Loucy (cell line): ENCODE results near the gene NEIL3.

Experiments
- EZH2phosphoT487 ChIP-seq: fragments of 200-600 bp; IDR thresholded peaks from 2 replicates; pipeline ENCODE4 v1.6.1; 2018; ENCODE audit warnings: antibody characterized with exemption, mild to moderate bottlenecking, moderate library complexity, borderline replicate concordance
- TF ChIP-seq, protein P1 (sequence below): fragments of 200-600 bp; sonication (generic); conservative IDR thresholded peaks from 2 replicates; pipeline ENCODE4 v1.5.1; 2014; ENCODE audit warnings: mild to moderate bottlenecking, antibody characterized with exemption, low read length

DNA sequence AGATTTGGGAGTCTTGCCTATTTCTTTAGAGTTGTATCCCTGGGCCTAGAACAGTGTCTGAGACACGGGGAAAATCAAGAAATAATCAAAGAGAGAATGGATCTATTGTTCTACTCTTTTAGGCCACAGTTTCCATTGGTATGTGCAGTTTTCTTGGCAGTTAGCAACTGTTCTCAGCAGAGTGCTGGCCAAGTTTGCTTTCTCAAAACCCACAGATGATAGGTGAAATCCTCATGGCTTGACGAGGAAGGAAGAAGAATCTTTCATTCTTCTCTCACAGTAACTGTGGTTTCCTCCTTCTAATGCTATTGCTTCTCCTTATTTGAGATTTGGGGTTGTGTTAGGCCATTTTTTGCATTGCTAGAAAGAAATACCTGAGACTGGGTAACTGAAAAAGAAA, 90.4 kb downstream of the NEIL3 start:
- TF ChIP-seq, protein P1, sequence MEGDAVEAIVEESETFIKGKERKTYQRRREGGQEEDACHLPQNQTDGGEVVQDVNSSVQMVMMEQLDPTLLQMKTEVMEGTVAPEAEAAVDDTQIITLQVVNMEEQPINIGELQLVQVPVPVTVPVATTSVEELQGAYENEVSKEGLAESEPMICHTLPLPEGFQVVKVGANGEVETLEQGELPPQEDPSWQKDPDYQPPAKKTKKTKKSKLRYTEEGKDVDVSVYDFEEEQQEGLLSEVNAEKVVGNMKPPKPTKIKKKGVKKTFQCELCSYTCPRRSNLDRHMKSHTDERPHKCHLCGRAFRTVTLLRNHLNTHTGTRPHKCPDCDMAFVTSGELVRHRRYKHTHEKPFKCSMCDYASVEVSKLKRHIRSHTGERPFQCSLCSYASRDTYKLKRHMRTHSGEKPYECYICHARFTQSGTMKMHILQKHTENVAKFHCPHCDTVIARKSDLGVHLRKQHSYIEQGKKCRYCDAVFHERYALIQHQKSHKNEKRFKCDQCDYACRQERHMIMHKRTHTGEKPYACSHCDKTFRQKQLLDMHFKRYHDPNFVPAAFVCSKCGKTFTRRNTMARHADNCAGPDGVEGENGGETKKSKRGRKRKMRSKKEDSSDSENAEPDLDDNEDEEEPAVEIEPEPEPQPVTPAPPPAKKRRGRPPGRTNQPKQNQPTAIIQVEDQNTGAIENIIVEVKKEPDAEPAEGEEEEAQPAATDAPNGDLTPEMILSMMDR, result no peak
- TF ChIP-seq EZH2phosphoT487, result no peak
